ENCODE measurements around the gene SETBP1. TPM values are rescaled to one million over a fixed set of nuclear protein-coding genes. Genes with fewer than 3 reads are reported as not detected.

Gene SETBP1
- total and polyA plus RNA-seq, 2 of the 8 experiments (the other 6 are each of a cell fraction or from before 2014, with no cell fraction given) = 2.0 to 6.5 TPM

DNA sequence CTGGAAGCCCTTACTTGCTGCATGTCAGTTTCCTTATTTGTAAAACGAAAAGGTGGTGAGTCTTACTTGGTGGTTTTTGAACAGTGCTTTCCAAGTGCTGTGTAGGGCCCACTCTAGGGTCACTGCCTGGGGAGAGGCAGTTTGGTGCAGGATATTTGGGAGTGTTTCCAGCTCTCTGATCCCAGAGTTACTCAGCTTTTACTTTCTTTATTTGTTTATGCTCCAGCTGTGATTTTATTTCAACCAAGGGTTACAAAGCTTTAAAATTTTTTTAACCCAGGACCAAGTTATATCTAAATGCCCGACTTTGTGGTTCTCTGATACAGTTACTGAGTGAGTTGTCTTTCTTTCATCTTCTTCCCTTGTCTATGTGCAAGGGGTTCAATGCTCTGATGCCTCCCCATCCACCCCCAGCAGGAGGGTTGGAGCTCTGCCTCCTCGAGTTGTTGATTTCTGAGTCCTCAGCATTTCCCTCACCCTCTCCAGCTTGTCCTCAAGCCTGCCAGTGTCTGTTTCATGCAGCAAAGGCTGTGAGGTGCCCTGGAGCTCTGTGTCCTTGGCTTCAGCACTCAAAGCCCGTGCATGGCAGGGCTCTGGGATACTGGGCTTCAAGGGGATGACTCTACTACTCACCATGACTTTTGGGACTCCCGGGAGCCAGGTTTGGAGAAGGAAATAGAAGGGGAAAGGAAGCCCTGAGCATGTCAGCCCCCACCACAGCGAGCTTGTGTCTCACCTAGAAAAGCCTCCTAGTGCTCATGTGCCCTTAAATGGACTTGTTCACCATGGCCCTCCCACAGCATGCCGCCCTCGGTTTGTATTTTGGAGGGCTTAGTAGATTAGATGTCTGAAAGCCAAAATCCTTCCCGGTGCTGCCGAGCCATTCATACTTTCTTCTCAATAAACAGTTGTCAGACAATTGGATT is 236.8 kb downstream of the SETBP1 start:
- H2BK120ac ChIP-seq (replicated peaks; ENCODE audit: low read depth, low read length) = no peak overlapping the region
- H3K4me2 ChIP-seq (ENCODE audit: insufficient read depth in 1 of 2, low read depth in 2 of 2, low read length in 2 of 2) = no peak overlapping the region
- no peak overlapping the region for H3K27ac ChIP-seq (ENCODE audit: low read depth, low read length)
- H3K9ac ChIP-seq (replicated peaks in 1 of 4; ENCODE audit: extremely low read depth in 1 of 4, low read depth in 3 of 4, low read length in 3 of 4) = no peak overlapping the region
- no peaks in the 10 kb centered on the region for H3K23me2 ChIP-seq (ENCODE audit: low read depth, low read length)
- 87% methylated on average over 10 of the region's 10 CpGs; no CpG with 5 or more reads in 1 of the 2 experiments for WGBS, 2 experiments (ENCODE audit: extremely low coverage in 1 of 2, insufficient coverage in 1 of 2, insufficient read length in 1 of 2, insufficient replicate concordance in 2 of 2, low coverage in 1 of 2, low lambda C conversion rate in 2 of 2, missing lambda C conversion rate in 1 of 2)
- H3K36me3 ChIP-seq (ENCODE audit: control insufficient read depth in 2 of 4, insufficient read depth in 4 of 4, low read length in 3 of 4) = no peaks in the 10 kb centered on the region
- no peak overlapping the region for H3K4ac ChIP-seq (replicated peaks; ENCODE audit: insufficient read length, low read depth, low read length)
- H4K20me1 ChIP-seq (replicated peaks in 1 of 2; ENCODE audit: control insufficient read depth in 1 of 2, insufficient read depth in 2 of 2, low read length in 2 of 2) = no peaks in the 10 kb centered on the region
- no peaks in the 10 kb centered on the region for H3K79me1 ChIP-seq (ENCODE audit: low read depth, low read length)
- no peak overlapping the region for H3K4me3 ChIP-seq (ENCODE audit: extremely low read depth in 1 of 4, insufficient read depth in 2 of 4, low read depth in 3 of 4, low read length in 4 of 4)
- H4K8ac ChIP-seq (ENCODE audit: extremely low read depth, insufficient read depth, low read length) = no peak overlapping the region; the same call in 1 of the 2 replicates
- H2BK5ac ChIP-seq (ENCODE audit: low read depth, low read length) = no peak overlapping the region
- no peak overlapping the region for H2BK12ac ChIP-seq (ENCODE audit: low read depth, low read length)
- no peak for FAIRE-seq
- no peak for TF ChIP-seq JUND (IDR thresholded peaks at IDR 0.05; ENCODE audit: low read length)
- TF ChIP-seq GTF2F1 (IDR thresholded peaks at IDR 0.05; ENCODE audit: borderline replicate concordance, low read depth, low read length) = no peak
- no peak for TF ChIP-seq RFX5 (IDR thresholded peaks at IDR 0.05; ENCODE audit: borderline replicate concordance, low read depth, low read length)
- no peak for TF ChIP-seq TBP (IDR thresholded peaks at IDR 0.05; ENCODE audit: low read depth, low read length)
- no peak for TF ChIP-seq SP2 (IDR thresholded peaks at IDR 0.05; ENCODE audit: low read length)
- H3K27me3 ChIP-seq (replicated peaks in 1 of 4; ENCODE audit: control insufficient read depth in 3 of 4, extremely low read depth in 1 of 4, insufficient read depth in 3 of 4, low read length in 3 of 4) = peaks cover 0 to 2% (median 0%) of the 10 kb centered on the region in 4 experiments; a peak in 1 of 7 replicates
- no peak overlapping the region for H2AK5ac ChIP-seq (ENCODE audit: low read depth, low read length)
- no peak for DNase-seq (ENCODE audit: low read depth in 1 of 2, low spot score in 2 of 2)
- POLR2A ChIA-PET (ENCODE audit: partially characterized antibody) = no interaction called here
- no peak overlapping the region for H3K23ac ChIP-seq (ENCODE audit: insufficient read length)
- no peaks in the 10 kb centered on the region for H3K9me3 ChIP-seq (ENCODE audit: insufficient read depth in 2 of 2, low read depth in 1 of 2, low read length in 1 of 2)
- H3K4me1 ChIP-seq (replicated peaks in 1 of 4; ENCODE audit: control insufficient read depth in 3 of 4, insufficient read depth in 4 of 4, low read length in 3 of 4) = no peaks in the 10 kb centered on the region
- no peak overlapping the region for H3K18ac ChIP-seq (ENCODE audit: extremely low read depth, low read length)
- no peak overlapping the region for H2BK20ac ChIP-seq (ENCODE audit: low read length)
- H2AFZ ChIP-seq (ENCODE audit: low read length) = no peak overlapping the region
- H3K14ac ChIP-seq (ENCODE audit: insufficient read length) = no peak overlapping the region
- CTCF ChIA-PET (ENCODE audit: partially characterized antibody) = no interaction called here
- H4K5ac ChIP-seq (ENCODE audit: insufficient read length, low read depth, low read length) = no peak overlapping the region
- no peaks in the 10 kb centered on the region for H3K79me2 ChIP-seq (ENCODE audit: control insufficient read depth in 1 of 2, insufficient read depth in 2 of 2, low read length in 2 of 2)
- H3K56ac ChIP-seq (replicated peaks; ENCODE audit: insufficient read length, low read depth, low read length) = no peak overlapping the region
- no peak overlapping the region for H4K91ac ChIP-seq (replicated peaks; ENCODE audit: insufficient read length, low read length)
- no peak overlapping the region for H2BK15ac ChIP-seq (ENCODE audit: low read length)

Measured in H1 (cell line).